ENCODE measurements around the gene ZMIZ1.

DNA sequence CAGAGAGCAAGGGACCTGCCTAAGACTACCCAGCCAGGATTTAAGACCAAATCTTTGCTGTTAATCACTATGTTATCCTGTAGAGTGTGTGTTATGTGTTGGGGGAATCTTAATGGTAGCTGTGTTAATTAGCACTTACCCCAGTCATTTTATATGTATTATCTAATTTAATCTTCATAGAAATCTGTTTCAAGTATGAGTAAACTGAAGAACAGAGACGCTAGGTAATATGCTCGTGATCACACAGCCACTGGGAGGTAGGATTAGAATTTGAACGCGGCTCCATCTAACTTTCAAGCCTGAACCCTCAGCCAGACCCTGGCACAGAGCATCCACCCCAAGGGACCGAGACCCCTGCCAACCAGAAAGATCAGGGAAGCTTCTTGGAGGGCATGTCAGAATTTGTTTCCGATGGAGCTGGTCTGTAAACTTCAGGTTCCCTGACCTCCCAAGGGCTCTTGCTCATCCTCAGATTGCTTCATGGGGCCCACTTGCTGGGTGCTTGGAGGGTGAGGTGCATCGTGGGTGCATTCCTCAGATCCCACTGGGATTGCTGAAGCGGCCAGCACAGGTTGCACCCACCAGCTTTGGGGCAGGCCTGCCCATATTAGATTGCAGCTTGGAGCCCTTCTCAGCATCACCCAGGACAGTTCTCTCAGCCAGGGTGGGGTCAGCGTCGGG lies 105.0 kb downstream of the ZMIZ1 start:
- TF ChIP-seq, protein P1, sequence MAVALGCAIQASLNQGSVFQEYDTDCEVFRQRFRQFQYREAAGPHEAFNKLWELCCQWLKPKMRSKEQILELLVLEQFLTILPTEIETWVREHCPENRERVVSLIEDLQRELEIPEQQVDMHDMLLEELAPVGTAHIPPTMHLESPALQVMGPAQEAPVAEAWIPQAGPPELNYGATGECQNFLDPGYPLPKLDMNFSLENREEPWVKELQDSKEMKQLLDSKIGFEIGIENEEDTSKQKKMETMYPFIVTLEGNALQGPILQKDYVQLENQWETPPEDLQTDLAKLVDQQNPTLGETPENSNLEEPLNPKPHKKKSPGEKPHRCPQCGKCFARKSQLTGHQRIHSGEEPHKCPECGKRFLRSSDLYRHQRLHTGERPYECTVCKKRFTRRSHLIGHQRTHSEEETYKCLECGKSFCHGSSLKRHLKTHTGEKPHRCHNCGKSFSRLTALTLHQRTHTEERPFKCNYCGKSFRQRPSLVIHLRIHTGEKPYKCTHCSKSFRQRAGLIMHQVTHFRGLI (tag by site-specific recombination; IDR thresholded peaks at IDR 0.05) = no peak
- TF ChIP-seq RBAK (tag by site-specific recombination; IDR thresholded peaks at IDR 0.05) = no peak
- no peak for TF ChIP-seq GLI4 (tag by site-specific recombination; IDR thresholded peaks at IDR 0.05)
- TF ChIP-seq SP3 (tag by site-specific recombination; IDR thresholded peaks at IDR 0.05) = no peak
- no peak for TF ChIP-seq ZFP41 (tag by site-specific recombination; IDR thresholded peaks at IDR 0.05; ENCODE audit: borderline replicate concordance)
- TF ChIP-seq, protein P2, sequence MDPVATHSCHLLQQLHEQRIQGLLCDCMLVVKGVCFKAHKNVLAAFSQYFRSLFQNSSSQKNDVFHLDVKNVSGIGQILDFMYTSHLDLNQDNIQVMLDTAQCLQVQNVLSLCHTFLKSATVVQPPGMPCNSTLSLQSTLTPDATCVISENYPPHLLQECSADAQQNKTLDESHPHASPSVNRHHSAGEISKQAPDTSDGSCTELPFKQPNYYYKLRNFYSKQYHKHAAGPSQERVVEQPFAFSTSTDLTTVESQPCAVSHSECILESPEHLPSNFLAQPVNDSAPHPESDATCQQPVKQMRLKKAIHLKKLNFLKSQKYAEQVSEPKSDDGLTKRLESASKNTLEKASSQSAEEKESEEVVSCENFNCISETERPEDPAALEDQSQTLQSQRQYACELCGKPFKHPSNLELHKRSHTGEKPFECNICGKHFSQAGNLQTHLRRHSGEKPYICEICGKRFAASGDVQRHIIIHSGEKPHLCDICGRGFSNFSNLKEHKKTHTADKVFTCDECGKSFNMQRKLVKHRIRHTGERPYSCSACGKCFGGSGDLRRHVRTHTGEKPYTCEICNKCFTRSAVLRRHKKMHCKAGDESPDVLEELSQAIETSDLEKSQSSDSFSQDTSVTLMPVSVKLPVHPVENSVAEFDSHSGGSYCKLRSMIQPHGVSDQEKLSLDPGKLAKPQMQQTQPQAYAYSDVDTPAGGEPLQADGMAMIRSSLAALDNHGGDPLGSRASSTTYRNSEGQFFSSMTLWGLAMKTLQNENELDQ (tag by site-specific recombination; IDR thresholded peaks at IDR 0.05; ENCODE audit: low read depth) = no peak
- no peak for TF ChIP-seq MEIS1 (CRISPR knock-in tag; IDR thresholded peaks at IDR 0.05; ENCODE audit: borderline replicate concordance)
- TF ChIP-seq, protein P3, sequence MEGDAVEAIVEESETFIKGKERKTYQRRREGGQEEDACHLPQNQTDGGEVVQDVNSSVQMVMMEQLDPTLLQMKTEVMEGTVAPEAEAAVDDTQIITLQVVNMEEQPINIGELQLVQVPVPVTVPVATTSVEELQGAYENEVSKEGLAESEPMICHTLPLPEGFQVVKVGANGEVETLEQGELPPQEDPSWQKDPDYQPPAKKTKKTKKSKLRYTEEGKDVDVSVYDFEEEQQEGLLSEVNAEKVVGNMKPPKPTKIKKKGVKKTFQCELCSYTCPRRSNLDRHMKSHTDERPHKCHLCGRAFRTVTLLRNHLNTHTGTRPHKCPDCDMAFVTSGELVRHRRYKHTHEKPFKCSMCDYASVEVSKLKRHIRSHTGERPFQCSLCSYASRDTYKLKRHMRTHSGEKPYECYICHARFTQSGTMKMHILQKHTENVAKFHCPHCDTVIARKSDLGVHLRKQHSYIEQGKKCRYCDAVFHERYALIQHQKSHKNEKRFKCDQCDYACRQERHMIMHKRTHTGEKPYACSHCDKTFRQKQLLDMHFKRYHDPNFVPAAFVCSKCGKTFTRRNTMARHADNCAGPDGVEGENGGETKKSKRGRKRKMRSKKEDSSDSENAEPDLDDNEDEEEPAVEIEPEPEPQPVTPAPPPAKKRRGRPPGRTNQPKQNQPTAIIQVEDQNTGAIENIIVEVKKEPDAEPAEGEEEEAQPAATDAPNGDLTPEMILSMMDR (tag by site-specific recombination; IDR thresholded peaks at IDR 0.05) = no peak

Data from HEK293 (cell line).